Activated CD4-positive, alpha-beta T cell treated with anti-CD3 and anti-CD28 coated beads, Interleukin-2, amount 50 U/mL, for 1 hour (primary cell): ENCODE results near the gene SLAMF6.
A peak's percentile ranks its signal among the peaks of the same experiment; 100 is the strongest.

Experiments
- DNase-seq: peaks from one replicate; pipeline ENCODE4 v3.0.0-alpha.2; 2020

SLAMF6 gene

GRCh38 chr1:160460683-160461287, 62.3 kb downstream of the SLAMF6 start:
- peak; percentile 23 for DNase-seq

GRCh38 chr1:160460214-160460642, 62.8 kb downstream of the SLAMF6 start:
- no peak for DNase-seq

GRCh38 chr1:160459687-160460086, 63.4 kb downstream of the SLAMF6 start:
- no peak for DNase-seq

GRCh38 chr1:160459056-160459455, 64.0 kb downstream of the SLAMF6 start:
- no peak for DNase-seq

- no peak for DNase-seq
Measured at GRCh38 chr1:160455153-160455517, 67.9 kb downstream of the SLAMF6 start.

- DNase-seq, result no peak
Measured at GRCh38 chr1:160454371-160455152, 68.5 kb downstream of the SLAMF6 start.

- no peak for DNase-seq
Measured at GRCh38 chr1:160453443-160453842, 69.6 kb downstream of the SLAMF6 start.

- DNase-seq, result no peak
Measured at GRCh38 chr1:160451859-160452232, 71.2 kb downstream of the SLAMF6 start.

- DNase-seq, result no peak
Measured at GRCh38 chr1:160451119-160451858, 71.8 kb downstream of the SLAMF6 start.

GRCh38 chr1:160449494-160449893, 73.6 kb downstream of the SLAMF6 start:
- DNase-seq, result no peak

GRCh38 chr1:160446945-160447600, 76.0 kb downstream of the SLAMF6 start:
- DNase-seq, result no peak

GRCh38 chr1:160439718-160440117, 83.3 kb downstream of the SLAMF6 start:
- no peak for DNase-seq

GRCh38 chr1:160438935-160439334, 84.1 kb downstream of the SLAMF6 start:
- no peak for DNase-seq

- DNase-seq, result no peak
Measured at GRCh38 chr1:160438317-160438918, 84.6 kb downstream of the SLAMF6 start.

GRCh38 chr1:160437432-160438316, 85.4 kb downstream of the SLAMF6 start:
- no peak for DNase-seq

GRCh38 chr1:160436966-160437365, 86.1 kb downstream of the SLAMF6 start:
- no peak for DNase-seq
